Adrenal gland (tissue), 5 donors: Measurements from ENCODE around the gene AGAP1.

Source experiments
- POLR2A ChIP-seq, 2 donors: fragments of 450-650 bp; IDR thresholded peaks; one replicate each; pipeline ENCODE4 v1.6.1; 2017; ENCODE audit warnings: antibody characterized with exemption in 2 of 2, mild to moderate bottlenecking in 2 of 2, moderate library complexity in 1 of 2
- TF ChIP-seq, protein P1 (sequence below), 6 experiments: fragments of 450-650 bp in 4 of 6; fragments of 200-600 bp in 2 of 6; sonication (generic) in 1 of 6; IDR thresholded peaks; 1 replicate in 5 of 6; 2 replicates in 1 of 6; pipeline versions ENCODE4 v1.5.1 to v1.8.0; 2016 to 2021; ENCODE audit warnings: antibody characterized with exemption in 6 of 6, mild to moderate bottlenecking in 2 of 6, moderate library complexity in 1 of 6
- donor health status: DM: no; HTN: no; CAD: no.

- no peak for TF ChIP-seq POLR2A (IDR thresholded peaks at IDR 0.05)
- TF ChIP-seq, protein P1, sequence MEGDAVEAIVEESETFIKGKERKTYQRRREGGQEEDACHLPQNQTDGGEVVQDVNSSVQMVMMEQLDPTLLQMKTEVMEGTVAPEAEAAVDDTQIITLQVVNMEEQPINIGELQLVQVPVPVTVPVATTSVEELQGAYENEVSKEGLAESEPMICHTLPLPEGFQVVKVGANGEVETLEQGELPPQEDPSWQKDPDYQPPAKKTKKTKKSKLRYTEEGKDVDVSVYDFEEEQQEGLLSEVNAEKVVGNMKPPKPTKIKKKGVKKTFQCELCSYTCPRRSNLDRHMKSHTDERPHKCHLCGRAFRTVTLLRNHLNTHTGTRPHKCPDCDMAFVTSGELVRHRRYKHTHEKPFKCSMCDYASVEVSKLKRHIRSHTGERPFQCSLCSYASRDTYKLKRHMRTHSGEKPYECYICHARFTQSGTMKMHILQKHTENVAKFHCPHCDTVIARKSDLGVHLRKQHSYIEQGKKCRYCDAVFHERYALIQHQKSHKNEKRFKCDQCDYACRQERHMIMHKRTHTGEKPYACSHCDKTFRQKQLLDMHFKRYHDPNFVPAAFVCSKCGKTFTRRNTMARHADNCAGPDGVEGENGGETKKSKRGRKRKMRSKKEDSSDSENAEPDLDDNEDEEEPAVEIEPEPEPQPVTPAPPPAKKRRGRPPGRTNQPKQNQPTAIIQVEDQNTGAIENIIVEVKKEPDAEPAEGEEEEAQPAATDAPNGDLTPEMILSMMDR (IDR thresholded peaks at IDR 0.05), result no peak
Measured at GRCh38 chr2:235963853-235964577, 470.2 kb downstream of the AGAP1 start.
